HG03565 (cell line): ENCODE measurements around the gene SCN1B.

Experiments
- ATAC-seq: cut with Tn5 transposase; IDR thresholded peaks from one replicate; pipeline ENCODE4 v1.9.1; 2021; ENCODE audit warnings: mild to moderate bottlenecking, moderate library complexity; ENCODE audit not compliant: unreplicated experiment

SCN1B gene

GRCh38 chr19:35051796-35052195 is 21.5 kb downstream of the SCN1B start:
- no peak for ATAC-seq

- no peak for ATAC-seq
Observed at GRCh38 chr19:35052599-35053190, 22.4 kb downstream of the SCN1B start.

GRCh38 chr19:35053667-35054293 is 23.5 kb downstream of the SCN1B start:
- ATAC-seq = no peak

GRCh38 chr19:35054626-35055025 is 24.4 kb downstream of the SCN1B start:
- ATAC-seq = no peak

- no peak for ATAC-seq
Observed at GRCh38 chr19:35055715-35056179, 25.5 kb downstream of the SCN1B start.

- ATAC-seq = no peak
Observed at GRCh38 chr19:35056513-35057063, 26.3 kb downstream of the SCN1B start.

GRCh38 chr19:35058370-35058769 is 28.1 kb downstream of the SCN1B start:
- ATAC-seq = no peak

GRCh38 chr19:35059006-35059798 is 28.9 kb downstream of the SCN1B start:
- no peak for ATAC-seq

GRCh38 chr19:35059799-35060091 is 29.5 kb downstream of the SCN1B start:
- ATAC-seq = no peak

- ATAC-seq = no peak
Observed at GRCh38 chr19:35060160-35060855, 30.0 kb downstream of the SCN1B start.

GRCh38 chr19:35061583-35062373 is 31.5 kb downstream of the SCN1B start:
- no peak for ATAC-seq

GRCh38 chr19:35062942-35063341 is 32.7 kb downstream of the SCN1B start:
- no peak for ATAC-seq

GRCh38 chr19:35063940-35064818 is 33.9 kb downstream of the SCN1B start:
- ATAC-seq = no peak

GRCh38 chr19:35065574-35065973 is 35.3 kb downstream of the SCN1B start:
- ATAC-seq = no peak

GRCh38 chr19:35066121-35066520 is 35.9 kb downstream of the SCN1B start:
- ATAC-seq = no peak

- ATAC-seq = peak; percentile 57
Observed at GRCh38 chr19:35066691-35067563, 36.7 kb downstream of the SCN1B start.

GRCh38 chr19:35068941-35069634 is 38.8 kb downstream of the SCN1B start:
- no peak for ATAC-seq

GRCh38 chr19:35069696-35070095 is 39.4 kb downstream of the SCN1B start:
- ATAC-seq = no peak
